Measurements from ENCODE around the gene CCHCR1.

The CCHCR1 gene

DNA sequence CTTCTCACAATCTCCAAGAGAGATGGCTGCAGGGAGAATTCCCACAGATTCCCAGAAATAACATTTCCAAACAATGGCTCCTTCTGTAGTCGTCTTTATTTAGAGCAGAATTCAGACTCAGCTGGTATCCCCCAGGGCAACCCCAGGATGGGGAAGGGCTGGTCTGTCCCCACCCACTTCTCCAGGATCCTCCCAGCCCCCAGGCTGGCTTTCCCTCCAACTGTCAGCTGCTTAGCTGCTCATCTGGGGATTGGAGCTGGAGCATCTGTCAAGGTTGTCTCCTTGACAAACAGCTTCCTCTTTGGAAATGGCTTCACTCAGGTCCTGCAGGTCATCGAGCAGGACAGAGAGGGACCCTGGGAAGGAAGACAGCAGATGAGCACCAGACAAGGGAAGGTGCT, 15.2 kb downstream of the CCHCR1 start:
- Mint-ChIP-seq H3K9me3 (no peaks in the 10 kb centered on the region), H3K27me3 (peaks cover 11% of the 10 kb centered on the region), H3K4me3 (no peak overlapping the region), H3K36me3 (ENCODE audit: low read depth) (peaks cover 32% of the 10 kb centered on the region), H3K4me1 (ENCODE audit: low read depth) (peaks cover 6% of the 10 kb centered on the region), H3K27ac (no peak overlapping the region)
- intact Hi-C loops (cut with micrococcal nuclease) = no loop called here

DNA sequence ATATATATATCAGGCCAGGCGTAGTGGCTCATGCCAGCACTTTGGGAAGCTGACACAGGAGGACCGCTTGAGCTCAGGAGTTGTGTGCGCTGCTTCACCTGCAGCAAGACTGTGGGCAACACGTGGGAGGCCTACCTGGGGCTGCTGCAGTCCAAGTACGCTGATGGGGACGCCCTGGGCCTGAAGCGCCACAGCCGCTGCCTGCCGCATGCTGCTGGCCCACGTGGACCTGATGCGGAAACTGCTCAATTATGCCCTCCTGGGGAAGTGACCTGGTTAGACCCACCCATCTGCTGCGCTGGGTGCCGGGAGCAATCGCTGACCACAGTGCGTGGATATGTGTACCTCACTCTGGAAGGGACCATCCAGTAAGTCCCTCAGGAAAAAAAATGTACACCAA, 17.0 kb downstream of the CCHCR1 start:
- peaks cover 8% of the 10 kb centered on the region for H3K4me1 Mint-ChIP-seq (ENCODE audit: low read depth)
- H3K27me3 Mint-ChIP-seq = peaks cover 11% of the 10 kb centered on the region
- H3K9me3 Mint-ChIP-seq = no peaks in the 10 kb centered on the region
- intact Hi-C loops (cut with micrococcal nuclease) = no loop called here
- H3K4me3 Mint-ChIP-seq = no peak overlapping the region
- H3K36me3 Mint-ChIP-seq (ENCODE audit: low read depth) = peaks cover 29% of the 10 kb centered on the region
- H3K27ac Mint-ChIP-seq = no peak overlapping the region

DNA sequence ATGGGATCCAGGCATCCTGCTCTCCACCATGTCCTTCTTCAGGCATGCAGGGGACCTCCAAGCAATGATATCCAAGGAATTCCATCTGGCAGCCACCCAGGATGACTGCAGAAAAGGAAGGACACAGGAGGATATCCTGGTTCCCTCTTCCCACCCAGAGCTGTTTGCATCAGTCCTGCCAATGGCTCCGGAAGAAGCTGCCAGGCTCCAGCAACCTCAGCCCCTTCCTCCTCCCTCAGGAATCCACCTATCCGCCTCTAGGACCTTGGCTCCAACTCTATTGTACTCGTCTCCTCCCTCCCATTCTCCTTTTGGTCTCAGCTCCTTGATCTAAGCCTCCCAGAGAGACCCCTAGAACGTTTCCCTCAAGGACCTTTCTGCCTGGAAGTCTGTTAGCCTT, 18.0 kb downstream of the CCHCR1 start:
- Mint-ChIP-seq H3K4me3 (no peak overlapping the region), H3K9me3 (no peaks in the 10 kb centered on the region), H3K27me3 (peaks cover 11% of the 10 kb centered on the region), H3K27ac (no peak overlapping the region), H3K4me1 (ENCODE audit: low read depth) (peaks cover 8% of the 10 kb centered on the region), H3K36me3 (ENCODE audit: low read depth) (peaks cover 19% of the 10 kb centered on the region)
- intact Hi-C loops (cut with micrococcal nuclease) = no loop called here

DNA sequence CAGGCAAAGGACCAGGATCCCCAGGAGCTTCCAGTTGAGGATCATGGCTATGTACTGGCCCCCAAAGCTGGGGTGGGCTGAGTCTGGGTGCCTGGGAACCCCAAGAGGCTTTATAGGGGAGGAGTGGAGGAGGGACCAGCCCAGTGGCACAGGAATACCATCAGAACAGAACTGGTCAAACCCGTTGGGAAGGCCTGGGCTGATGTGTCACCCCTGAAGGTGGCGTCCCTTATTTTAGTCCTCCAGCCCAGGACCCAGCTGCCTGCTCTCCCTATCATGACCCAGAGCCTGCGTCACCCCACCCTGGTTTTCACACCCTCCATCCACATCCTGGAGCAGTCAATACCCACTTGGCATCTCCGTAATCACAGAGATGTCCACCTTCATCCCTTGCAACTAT, 18.6 kb downstream of the CCHCR1 start, which contains the start of gene PSORS1C2:
TSS of gene PSORS1C2 (minus strand) at position 85 of the 400 bp plus-strand sequence. CDS start at position 45, 40 bp downstream.
- Mint-ChIP-seq H3K4me1 (ENCODE audit: low read depth) (peaks cover 8% of the 10 kb centered on the region), H3K9me3 (no peaks in the 10 kb centered on the region), H3K36me3 (ENCODE audit: low read depth) (peaks cover 14% of the 10 kb centered on the region), H3K27ac (peak within 1 kb of the TSS; percentile 47), H3K27me3 (peaks cover 11% of the 10 kb centered on the region), H3K4me3 (no peak within 1 kb of the TSS)
- intact Hi-C loops (cut with micrococcal nuclease) = no loop called here

DNA sequence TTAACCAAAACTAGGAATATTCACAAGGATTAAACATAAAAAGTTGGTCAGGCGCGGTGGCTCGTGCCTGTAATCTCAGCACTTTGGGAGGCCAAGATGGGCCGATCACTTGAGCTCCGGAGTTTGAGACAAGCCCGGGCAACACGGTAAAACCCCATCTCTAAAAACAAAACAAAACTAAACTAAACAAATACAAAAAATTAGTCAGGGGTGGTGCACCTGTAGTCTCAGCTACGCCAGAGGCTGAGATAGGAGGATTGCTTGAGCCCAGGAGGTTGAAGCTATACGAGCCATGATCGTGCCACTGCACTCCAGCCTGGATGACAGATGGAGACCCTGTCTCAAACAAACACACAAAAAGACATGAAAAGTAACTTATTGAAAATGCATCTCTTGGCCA, 21.9 kb downstream of the CCHCR1 start:
- no peak overlapping the region for H3K4me3 Mint-ChIP-seq
- peaks cover 8% of the 10 kb centered on the region for H3K4me1 Mint-ChIP-seq (ENCODE audit: low read depth)
- peaks cover 11% of the 10 kb centered on the region for H3K27me3 Mint-ChIP-seq
- no peaks in the 10 kb centered on the region for H3K36me3 Mint-ChIP-seq (ENCODE audit: low read depth)
- intact Hi-C loops (cut with micrococcal nuclease) = loop anchor here (2.0 kb wide), 1 partner anchor 231 kb away; no protein-coding TSS in a partner anchor
- H3K9me3 Mint-ChIP-seq = no peaks in the 10 kb centered on the region
- H3K27ac Mint-ChIP-seq = no peak overlapping the region

DNA sequence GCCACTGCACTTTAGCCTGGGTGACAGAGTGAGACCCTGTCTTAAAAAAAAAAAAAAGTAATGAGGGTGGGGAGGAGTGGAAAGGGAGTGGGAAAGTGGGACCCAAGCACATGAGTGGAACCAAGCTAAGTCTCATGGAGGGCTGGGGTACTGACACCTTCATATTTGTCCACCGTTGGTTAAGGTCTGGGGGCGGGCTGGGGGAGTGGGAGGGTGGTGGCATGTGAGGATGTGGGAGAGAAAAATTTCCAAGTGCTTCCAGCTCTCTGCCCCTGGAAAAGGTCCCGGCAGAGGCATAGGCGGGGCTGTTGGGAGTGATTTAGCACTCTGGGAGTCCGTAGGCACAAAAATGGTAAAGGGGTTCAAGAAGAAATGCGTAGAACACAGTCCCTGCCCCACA, 24.8 kb downstream of the CCHCR1 start:
- Mint-ChIP-seq H3K27me3 (peaks cover 21% of the 10 kb centered on the region), H3K27ac (no peak overlapping the region), H3K4me1 (ENCODE audit: low read depth) (peaks cover 6% of the 10 kb centered on the region), H3K4me3 (no peak overlapping the region), H3K9me3 (no peaks in the 10 kb centered on the region), H3K36me3 (ENCODE audit: low read depth) (no peaks in the 10 kb centered on the region)
- intact Hi-C loops (cut with micrococcal nuclease) = no loop called here

DNA sequence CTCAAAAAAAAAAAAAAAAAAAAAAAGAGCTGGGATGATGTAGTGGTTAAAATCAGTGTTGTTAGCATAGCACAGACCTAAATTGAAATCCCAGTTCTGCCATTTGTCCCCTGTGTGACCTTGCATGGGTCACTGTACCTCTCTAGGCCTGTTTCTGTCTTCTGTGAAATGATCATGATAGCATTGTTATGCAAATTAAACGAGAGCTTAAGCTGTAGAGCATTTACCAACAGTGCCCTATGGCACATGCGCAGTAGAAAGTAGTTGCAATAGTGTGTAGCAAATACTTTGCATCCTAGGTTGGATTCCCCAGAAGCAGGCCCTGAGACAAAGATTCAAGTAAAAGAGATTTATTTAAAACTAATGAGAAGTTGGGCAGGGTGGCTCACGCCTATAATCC, 26.0 kb downstream of the CCHCR1 start:
- H3K4me3 Mint-ChIP-seq = no peak overlapping the region
- H3K4me1 Mint-ChIP-seq (ENCODE audit: low read depth) = no peaks in the 10 kb centered on the region
- peaks cover 22% of the 10 kb centered on the region for H3K27me3 Mint-ChIP-seq
- no peaks in the 10 kb centered on the region for H3K36me3 Mint-ChIP-seq (ENCODE audit: low read depth)
- intact Hi-C loops (cut with micrococcal nuclease) = no loop called here
- no peaks in the 10 kb centered on the region for H3K9me3 Mint-ChIP-seq
- no peak overlapping the region for H3K27ac Mint-ChIP-seq

DNA sequence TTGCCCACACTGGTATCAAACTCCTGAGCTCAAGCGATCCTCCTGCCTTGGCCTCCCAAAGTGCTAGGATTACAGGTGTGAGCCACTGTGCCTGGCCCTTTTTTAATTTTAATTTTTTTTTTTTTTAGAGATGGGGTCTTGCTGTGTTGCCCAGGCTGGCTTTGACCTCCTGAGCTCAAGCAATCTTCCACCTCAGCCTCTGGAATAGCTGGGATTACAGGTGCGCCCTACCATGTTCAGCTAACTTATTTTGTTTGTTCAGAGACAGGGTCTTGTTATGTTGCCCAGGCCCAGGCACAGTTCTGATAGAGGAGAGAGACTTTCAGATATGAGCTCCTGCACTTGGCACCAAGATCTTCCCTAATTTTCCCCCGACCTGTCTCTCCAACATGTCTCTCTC, 26.9 kb downstream of the CCHCR1 start:
- no peak overlapping the region for H3K4me3 Mint-ChIP-seq
- peaks cover 3% of the 10 kb centered on the region for H3K4me1 Mint-ChIP-seq (ENCODE audit: low read depth)
- H3K27me3 Mint-ChIP-seq = peaks cover 25% of the 10 kb centered on the region
- no peak overlapping the region for H3K27ac Mint-ChIP-seq
- intact Hi-C loops (cut with micrococcal nuclease) = no loop called here
- H3K9me3 Mint-ChIP-seq = no peaks in the 10 kb centered on the region
- H3K36me3 Mint-ChIP-seq (ENCODE audit: low read depth) = no peaks in the 10 kb centered on the region

DNA sequence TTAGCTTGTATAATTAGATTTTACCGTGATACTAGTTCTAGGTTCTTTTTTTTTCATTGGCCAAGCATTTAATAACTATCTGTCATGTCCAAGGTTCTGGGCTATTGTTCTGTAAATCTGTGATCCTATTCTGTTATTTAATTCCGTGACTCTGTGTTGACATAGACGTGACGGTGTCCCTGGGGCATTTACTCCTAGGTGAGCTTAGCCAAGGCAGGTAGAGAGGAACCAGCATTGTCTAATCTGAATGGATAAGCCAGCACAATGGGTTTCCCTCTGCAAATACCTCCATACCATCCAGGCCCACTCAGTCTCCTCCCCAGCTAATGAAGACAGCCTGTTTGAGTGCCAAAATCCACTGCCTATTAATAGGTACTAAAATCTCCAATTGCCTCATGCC, 28.5 kb downstream of the CCHCR1 start:
- H3K36me3 Mint-ChIP-seq (ENCODE audit: low read depth) = no peaks in the 10 kb centered on the region
- peaks cover 14% of the 10 kb centered on the region for H3K4me1 Mint-ChIP-seq (ENCODE audit: low read depth)
- no peaks in the 10 kb centered on the region for H3K9me3 Mint-ChIP-seq
- no peak overlapping the region for H3K27ac Mint-ChIP-seq
- H3K27me3 Mint-ChIP-seq = peaks cover 26% of the 10 kb centered on the region
- intact Hi-C loops (cut with micrococcal nuclease) = no loop called here
- no peak overlapping the region for H3K4me3 Mint-ChIP-seq

DNA sequence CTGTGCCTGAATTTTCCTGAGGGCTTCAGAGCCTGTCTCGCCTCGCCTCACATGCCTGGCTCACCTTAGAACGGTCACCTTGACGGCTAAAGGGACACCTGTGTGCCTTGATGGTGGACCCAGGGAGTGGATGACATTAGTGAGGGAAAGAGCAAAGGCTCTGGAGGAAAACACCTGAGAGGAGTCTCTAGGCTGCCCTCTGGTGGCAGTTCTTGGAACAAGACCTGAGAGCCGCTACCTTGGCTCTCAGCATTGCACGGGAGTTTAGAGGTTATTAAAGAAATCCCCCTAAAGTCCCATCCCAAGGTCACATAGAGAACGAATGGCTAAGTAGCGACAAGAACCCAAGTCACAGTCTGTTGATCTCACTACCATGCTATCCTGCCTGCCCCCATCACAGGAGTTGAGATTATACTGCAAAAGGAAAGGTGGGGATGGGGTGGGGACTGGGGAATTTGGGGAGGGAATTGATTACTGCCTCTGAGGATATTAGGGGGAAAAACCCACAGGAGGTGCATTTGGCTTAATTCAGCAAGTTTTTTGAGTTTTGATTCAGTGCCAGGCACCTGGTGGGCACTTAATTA, 29.4 kb downstream of the CCHCR1 start:
- no peak overlapping the region for H3K27ac Mint-ChIP-seq
- no peak overlapping the region for H3K4me3 Mint-ChIP-seq
- no peaks in the 10 kb centered on the region for H3K36me3 Mint-ChIP-seq (ENCODE audit: low read depth)
- peaks cover 15% of the 10 kb centered on the region for H3K4me1 Mint-ChIP-seq (ENCODE audit: low read depth)
- H3K9me3 Mint-ChIP-seq = no peaks in the 10 kb centered on the region
- intact Hi-C loops (cut with micrococcal nuclease) = no loop called here
- peaks cover 33% of the 10 kb centered on the region for H3K27me3 Mint-ChIP-seq

DNA sequence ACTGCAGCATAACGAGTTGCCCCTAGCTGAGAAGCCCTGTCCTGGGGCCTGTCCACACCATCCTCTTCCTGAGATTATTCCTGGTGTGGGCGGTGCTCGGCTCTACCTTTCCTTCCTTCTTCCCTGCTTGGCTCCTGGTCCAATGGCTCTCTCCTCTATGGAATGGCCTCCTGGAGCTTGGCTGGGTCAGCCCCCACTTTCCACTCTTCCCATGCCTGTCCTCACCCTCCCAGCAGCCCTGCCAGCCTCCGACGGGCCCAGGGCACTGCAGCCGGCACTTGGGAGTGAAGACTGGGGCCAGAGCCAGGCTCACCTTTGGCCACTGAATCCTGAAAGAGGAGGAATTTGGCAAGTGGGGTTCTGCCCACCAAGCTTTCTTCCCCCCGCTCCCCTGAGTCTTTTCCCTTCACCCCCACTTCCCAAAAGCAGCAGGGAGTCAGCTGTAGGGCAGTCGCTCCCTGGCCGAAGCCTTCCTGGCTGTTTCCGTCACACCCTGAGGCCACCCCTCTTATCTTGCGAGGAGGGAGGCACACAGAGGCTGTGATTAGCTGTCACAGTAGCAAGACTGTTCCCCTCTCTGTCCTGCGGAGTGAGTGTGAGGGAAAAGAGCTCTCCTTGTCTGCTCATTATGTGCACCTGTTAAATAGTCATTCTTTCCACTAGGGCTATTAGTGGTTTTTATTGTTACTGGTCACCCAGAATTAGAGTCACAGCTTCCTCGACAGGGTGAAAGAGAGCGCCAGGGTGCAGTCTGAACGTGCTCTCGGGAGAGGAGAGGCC, 31.0 kb downstream of the CCHCR1 start:
- intact Hi-C loops (cut with micrococcal nuclease) = no loop called here
- no peaks in the 10 kb centered on the region for H3K9me3 Mint-ChIP-seq
- H3K27me3 Mint-ChIP-seq = peaks cover 40% of the 10 kb centered on the region
- H3K27ac Mint-ChIP-seq = no peak overlapping the region
- no peaks in the 10 kb centered on the region for H3K36me3 Mint-ChIP-seq (ENCODE audit: low read depth)
- H3K4me1 Mint-ChIP-seq (ENCODE audit: low read depth) = peaks cover 23% of the 10 kb centered on the region
- no peak overlapping the region for H3K4me3 Mint-ChIP-seq

DNA sequence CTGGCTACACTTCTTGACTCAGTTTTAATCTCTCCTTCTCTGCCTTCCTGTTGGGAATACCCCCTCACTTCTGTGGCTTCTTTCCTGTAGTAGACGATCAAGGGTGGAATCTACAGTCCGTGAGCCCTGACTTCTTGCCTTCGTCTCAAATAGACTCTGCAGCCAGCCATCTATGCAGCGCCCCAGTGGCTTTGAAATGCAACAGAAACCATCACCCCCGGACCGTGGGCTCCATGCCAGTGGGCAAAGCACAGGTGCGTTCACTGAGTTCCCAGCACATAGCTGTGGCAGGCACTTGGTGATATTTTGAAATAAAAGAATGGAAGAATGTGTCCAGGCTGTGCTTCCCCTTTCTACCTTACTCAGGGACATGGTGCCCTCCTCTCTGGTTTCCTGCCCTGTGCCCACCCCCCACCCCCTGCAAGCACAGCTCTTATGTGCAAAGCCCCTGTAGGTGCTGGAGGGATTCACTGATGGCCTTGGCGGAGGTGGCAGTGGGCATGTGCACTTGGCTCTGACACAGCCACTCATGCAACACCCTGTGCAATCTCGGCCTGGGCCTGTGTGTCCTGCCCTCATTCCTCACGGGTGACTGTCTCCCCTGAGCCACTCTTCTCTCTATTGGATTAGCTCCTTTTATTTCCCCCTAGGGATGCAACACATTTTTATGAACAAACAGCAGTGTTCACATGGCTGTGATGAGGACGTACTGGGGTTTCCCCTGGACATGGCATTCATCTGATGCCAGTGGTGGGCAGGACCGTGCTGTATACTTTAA, 31.8 kb downstream of the CCHCR1 start:
- intact Hi-C loops (cut with micrococcal nuclease) = no loop called here
- peaks cover 23% of the 10 kb centered on the region for H3K4me1 Mint-ChIP-seq (ENCODE audit: low read depth)
- H3K27me3 Mint-ChIP-seq = peaks cover 43% of the 10 kb centered on the region
- no peaks in the 10 kb centered on the region for H3K36me3 Mint-ChIP-seq (ENCODE audit: low read depth)
- H3K9me3 Mint-ChIP-seq = no peaks in the 10 kb centered on the region
- H3K4me3 Mint-ChIP-seq = no peak overlapping the region
- H3K27ac Mint-ChIP-seq = no peak overlapping the region

DNA sequence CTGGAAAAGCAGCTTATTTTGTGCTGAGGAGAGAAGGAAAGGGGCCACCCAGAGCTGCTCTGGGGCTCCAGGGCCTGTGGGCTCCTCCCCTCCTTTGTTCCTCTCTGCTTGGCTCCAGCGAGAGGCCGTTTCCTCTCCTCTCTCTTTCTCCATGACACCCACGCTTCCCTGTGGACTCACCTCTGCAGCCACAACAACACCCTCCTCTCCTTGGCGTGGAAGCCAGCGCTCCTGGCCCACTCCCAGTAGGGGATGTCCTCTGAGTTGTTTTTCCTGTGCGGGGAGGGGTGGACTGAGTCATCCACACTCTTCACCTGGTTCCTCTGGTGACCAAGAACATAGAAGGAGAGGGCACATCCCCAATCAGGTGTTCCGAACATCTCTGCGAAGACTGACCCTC, 32.4 kb downstream of the CCHCR1 start:
- intact Hi-C loops (cut with micrococcal nuclease) = no loop called here

More for the DNA sequence above, 32.4 kb downstream of the CCHCR1 start:
- Mint-ChIP-seq H3K27me3 (peaks cover 45% of the 10 kb centered on the region), H3K4me1 (ENCODE audit: low read depth) (peaks cover 23% of the 10 kb centered on the region), H3K27ac (no peak overlapping the region), H3K9me3 (no peaks in the 10 kb centered on the region), H3K36me3 (ENCODE audit: low read depth) (no peaks in the 10 kb centered on the region), H3K4me3 (no peak overlapping the region)

Measured in dendritic cell treated with granulocyte-macrophage colony-stimulating factor and Interleukin-4, amounts not matched to agents 40 ng/mL and 50 ng/mL, for 4 days (primary cell).